ENCODE results near the gene CIB2.

CIB2 gene

GRCh38 chr15:78171864-78172472 lies 40.7 kb upstream of the CIB2 start:
- POLR2A ChIA-PET = interaction anchor here (0.5 kb wide), 2 partner anchors 10 to 919 kb away, joined by 4 read pairs; partner anchors contain the start of gene RASGRF1
- Histone ChIP-seq H3K36me3 (ENCODE audit: control insufficient read depth in 2 of 2, insufficient read depth in 1 of 2, low read length in 2 of 2) (peaks cover 29 to 58% of the 10 kb centered on the region in 2 experiments), H3K4me3 (ENCODE audit: low read depth, low read length) (no peak overlapping the region), H3K27ac (ENCODE audit: extremely low read depth, low read depth, low read length) (no peak overlapping the region), H3K9me3 (ENCODE audit: control insufficient read depth, insufficient read depth, low read depth, low read length) (no peaks in the 10 kb centered on the region), H3K4me1 (ENCODE audit: control insufficient read depth, insufficient read depth, low read length) (no peaks in the 10 kb centered on the region)
- CTCF ChIA-PET = interaction anchor here (0.5 to 10.0 kb wide), 8 partner anchors 24 to 205 kb away, joined by 3 to 234 read pairs (median 3); partner anchors contain the start of gene CIB2
- TF ChIP-seq ZNF561 (tag by site-specific recombination; IDR thresholded peaks at IDR 0.05; ENCODE audit: borderline replicate concordance) (no peak), RBAK (tag by site-specific recombination; IDR thresholded peaks at IDR 0.05) (peak; percentile 89)

- POLR2A ChIA-PET = no interaction called here
- H3K4me1 ChIP-seq (ENCODE audit: control insufficient read depth, insufficient read depth, low read length) = no peaks in the 10 kb centered on the region
- TF ChIP-seq ZNF26 (tag by site-specific recombination; IDR thresholded peaks at IDR 0.05) = no peak
- no peak for TF ChIP-seq KLF10 (tag by site-specific recombination; IDR thresholded peaks at IDR 0.05)
- no peak for TF ChIP-seq ZNF157 (tag by site-specific recombination; IDR thresholded peaks at IDR 0.05)
- TF ChIP-seq ZBTB20 (tag by site-specific recombination; IDR thresholded peaks at IDR 0.05) = no peak
- TF ChIP-seq ZBTB8A (tag by site-specific recombination; IDR thresholded peaks at IDR 0.05) = no peak
- TF ChIP-seq ATF2 (tag by site-specific recombination; IDR thresholded peaks at IDR 0.05; ENCODE audit: low read depth) = no peak
- TF ChIP-seq ZSCAN5A (tag by site-specific recombination; IDR thresholded peaks at IDR 0.05) = no peak
- no peak for TF ChIP-seq ZNF555 (tag by site-specific recombination; conservative IDR thresholded peaks at IDR 0.05)
- TF ChIP-seq ZNF423 (tag by site-specific recombination; IDR thresholded peaks at IDR 0.05) = no peak
- no peak for TF ChIP-seq ZNF518A (tag by site-specific recombination; conservative IDR thresholded peaks at IDR 0.05; ENCODE audit: low read depth)
- no peak for TF ChIP-seq ZNF175 (tag by site-specific recombination; IDR thresholded peaks at IDR 0.05)
- no peak overlapping the region for H3K27ac ChIP-seq (ENCODE audit: extremely low read depth, low read depth, low read length)
- CTCF ChIA-PET = interaction anchor here (0.6 to 10.0 kb wide), 5 partner anchors 24 to 205 kb away, joined by 3 to 234 read pairs (median 9); no protein-coding TSS in a partner anchor
- no peaks in the 10 kb centered on the region for H3K9me3 ChIP-seq (ENCODE audit: control insufficient read depth, insufficient read depth, low read depth, low read length)
- no peak overlapping the region for H3K4me3 ChIP-seq (ENCODE audit: low read depth, low read length)
- H3K36me3 ChIP-seq (ENCODE audit: control insufficient read depth in 2 of 2, insufficient read depth in 1 of 2, low read length in 2 of 2) = peaks cover 38 to 67% of the 10 kb centered on the region in 2 experiments
Observed at GRCh38 chr15:78170848-78171773, 39.9 kb upstream of the CIB2 start.
